ENCODE results near the gene ISCU.

ISCU gene

DNA sequence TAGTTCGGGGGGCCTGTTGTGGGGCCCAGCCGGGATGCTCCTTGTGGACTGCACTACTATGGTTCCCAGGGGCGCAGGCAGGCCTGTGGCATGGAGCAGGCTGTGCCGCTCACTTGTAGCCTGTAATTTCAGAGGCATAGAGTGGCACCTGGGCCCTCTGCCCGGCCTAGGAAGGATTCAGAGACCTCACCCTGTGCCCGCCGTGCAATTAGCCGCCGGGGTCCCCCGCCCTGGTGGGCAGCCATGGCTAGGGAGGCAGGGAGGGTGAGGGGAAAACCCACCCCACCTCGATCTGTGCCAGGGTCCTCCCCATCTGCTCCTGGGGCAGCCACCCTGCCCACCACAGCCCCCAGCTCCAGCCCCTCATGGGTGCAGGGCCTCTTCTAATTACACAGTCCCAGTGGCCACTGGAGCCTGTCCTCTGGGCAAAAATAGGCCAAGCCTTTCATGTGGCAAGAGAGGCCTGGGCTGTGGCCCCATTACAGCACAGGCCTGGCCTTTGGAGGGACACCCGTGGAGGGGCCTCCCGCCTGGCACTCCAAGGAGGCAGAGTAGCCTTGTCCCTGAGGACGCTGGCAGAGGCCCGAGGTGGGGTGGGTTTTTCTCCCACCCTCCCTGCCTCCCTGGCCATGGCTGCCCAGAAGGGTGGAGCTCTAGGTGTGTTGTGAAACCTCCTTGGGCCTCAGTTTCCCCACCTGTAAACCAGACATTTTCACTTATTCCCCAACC is 40.7 kb downstream of the ISCU start:
- DNase-seq (ENCODE audit: low read depth, low spot score): no peak
- H3K4me3 ChIP-seq (ENCODE audit: low read depth, low read length): no peak overlapping the region
- TF ChIP-seq, protein P1, sequence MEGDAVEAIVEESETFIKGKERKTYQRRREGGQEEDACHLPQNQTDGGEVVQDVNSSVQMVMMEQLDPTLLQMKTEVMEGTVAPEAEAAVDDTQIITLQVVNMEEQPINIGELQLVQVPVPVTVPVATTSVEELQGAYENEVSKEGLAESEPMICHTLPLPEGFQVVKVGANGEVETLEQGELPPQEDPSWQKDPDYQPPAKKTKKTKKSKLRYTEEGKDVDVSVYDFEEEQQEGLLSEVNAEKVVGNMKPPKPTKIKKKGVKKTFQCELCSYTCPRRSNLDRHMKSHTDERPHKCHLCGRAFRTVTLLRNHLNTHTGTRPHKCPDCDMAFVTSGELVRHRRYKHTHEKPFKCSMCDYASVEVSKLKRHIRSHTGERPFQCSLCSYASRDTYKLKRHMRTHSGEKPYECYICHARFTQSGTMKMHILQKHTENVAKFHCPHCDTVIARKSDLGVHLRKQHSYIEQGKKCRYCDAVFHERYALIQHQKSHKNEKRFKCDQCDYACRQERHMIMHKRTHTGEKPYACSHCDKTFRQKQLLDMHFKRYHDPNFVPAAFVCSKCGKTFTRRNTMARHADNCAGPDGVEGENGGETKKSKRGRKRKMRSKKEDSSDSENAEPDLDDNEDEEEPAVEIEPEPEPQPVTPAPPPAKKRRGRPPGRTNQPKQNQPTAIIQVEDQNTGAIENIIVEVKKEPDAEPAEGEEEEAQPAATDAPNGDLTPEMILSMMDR (IDR thresholded peaks at IDR 0.05; ENCODE audit: low read depth, low read length): no peak
- in situ Hi-C loops (cut with HindIII; ENCODE audit: low sequenced_read_pairs): no loop called here

DNA sequence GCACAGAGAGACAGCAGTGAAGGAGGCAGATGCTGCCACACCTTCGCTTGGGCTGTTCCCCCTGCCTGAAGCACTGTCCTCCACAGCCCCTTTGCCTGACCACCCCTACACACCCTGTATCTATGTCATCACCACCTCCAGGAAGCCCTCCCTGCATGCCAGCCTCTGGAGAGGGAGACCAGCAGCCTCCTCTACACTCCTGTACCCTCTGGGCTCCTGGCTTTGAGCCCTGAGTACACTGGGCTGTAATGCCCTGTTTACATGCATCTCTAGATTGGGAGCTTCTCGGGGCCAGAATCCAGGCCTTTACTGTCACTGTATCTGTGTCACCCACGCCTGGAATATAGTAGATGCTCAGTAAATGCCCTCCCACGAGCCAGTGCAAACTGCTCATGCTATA is 41.3 kb downstream of the ISCU start:
- in situ Hi-C loops (cut with HindIII; ENCODE audit: low sequenced_read_pairs): no loop called here
- TF ChIP-seq, protein P1 (IDR thresholded peaks at IDR 0.05; ENCODE audit: low read depth, low read length): no peak
- H3K4me3 ChIP-seq (ENCODE audit: low read depth, low read length): no peak overlapping the region
- no peak for DNase-seq (ENCODE audit: low read depth, low spot score)

DNA sequence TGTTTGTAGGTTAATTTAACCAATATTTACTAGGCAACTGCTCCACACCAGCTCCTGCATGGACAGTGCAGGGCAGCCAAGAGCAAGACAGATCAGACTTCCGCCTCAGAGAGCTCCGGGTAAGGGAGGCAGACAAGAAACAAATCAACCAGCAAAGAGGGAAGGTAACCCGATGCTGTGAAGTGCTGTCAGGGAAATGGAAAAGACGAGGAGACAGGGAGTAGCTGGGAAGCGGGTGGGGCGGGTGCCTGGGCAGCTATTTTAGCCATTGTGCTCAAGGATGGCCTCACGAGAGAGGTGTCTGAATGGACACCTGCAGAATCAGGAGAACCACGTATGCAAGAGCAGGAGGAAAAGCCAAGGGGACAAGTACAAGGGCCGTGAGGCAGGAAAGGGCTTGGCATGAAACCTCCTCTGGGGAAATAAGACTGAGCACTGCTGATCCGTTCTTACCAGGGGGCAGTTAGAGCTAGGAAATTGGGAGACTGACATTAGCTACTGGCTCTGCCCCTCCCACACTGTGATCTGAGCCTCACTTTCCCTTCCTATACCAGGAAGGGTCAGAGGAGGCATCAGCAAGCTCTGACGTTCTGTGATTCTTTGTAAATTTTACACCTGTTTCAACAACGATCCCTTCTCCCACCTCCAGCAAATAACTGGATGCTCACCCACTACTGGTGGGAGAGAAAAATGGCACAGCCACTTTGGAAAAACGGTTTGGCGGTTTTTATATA is 42.0 kb downstream of the ISCU start:
- TF ChIP-seq, protein P1 (IDR thresholded peaks at IDR 0.05; ENCODE audit: low read depth, low read length): no peak
- DNase-seq (ENCODE audit: low read depth, low spot score): no peak
- in situ Hi-C loops (cut with HindIII; ENCODE audit: low sequenced_read_pairs): no loop called here
- H3K4me3 ChIP-seq (ENCODE audit: low read depth, low read length): no peak overlapping the region

DNA sequence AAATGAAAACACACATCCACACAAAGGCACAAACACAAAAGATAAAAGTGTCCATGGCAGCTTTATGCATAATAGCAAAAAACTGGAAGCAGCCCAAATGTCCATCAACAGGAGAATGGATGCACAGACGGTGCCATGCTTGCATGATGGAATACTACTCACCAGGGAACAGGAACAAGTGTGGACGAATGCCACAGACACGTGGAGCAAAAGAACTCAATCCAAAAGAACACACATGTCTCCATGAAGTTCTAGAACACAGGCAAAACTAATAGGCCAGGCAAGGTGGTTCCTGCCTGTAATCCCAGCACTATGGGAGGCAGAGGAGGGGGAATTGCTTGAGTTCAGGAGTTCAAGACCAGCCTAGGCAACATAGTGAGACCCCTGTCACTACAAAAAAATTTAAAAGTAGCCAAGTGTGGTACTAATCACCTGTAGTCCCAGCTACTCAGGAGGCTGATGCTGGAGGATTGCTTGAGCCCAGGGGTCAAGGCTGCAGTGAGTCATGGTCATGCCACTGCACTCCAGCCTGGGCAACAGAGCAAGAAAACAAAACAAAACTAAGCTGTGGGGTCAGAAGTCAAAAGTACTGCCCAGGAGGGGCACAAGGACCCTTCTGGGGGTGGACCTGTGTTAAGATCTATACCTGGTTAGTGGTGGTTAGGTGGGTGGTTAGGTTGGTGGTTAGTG is 42.7 kb downstream of the ISCU start:
- in situ Hi-C loops (cut with HindIII; ENCODE audit: low sequenced_read_pairs): no loop called here
- TF ChIP-seq, protein P1 (IDR thresholded peaks at IDR 0.05; ENCODE audit: low read depth, low read length): no peak
- DNase-seq (ENCODE audit: low read depth, low spot score): no peak
- no peak overlapping the region for H3K4me3 ChIP-seq (ENCODE audit: low read depth, low read length)

DNA sequence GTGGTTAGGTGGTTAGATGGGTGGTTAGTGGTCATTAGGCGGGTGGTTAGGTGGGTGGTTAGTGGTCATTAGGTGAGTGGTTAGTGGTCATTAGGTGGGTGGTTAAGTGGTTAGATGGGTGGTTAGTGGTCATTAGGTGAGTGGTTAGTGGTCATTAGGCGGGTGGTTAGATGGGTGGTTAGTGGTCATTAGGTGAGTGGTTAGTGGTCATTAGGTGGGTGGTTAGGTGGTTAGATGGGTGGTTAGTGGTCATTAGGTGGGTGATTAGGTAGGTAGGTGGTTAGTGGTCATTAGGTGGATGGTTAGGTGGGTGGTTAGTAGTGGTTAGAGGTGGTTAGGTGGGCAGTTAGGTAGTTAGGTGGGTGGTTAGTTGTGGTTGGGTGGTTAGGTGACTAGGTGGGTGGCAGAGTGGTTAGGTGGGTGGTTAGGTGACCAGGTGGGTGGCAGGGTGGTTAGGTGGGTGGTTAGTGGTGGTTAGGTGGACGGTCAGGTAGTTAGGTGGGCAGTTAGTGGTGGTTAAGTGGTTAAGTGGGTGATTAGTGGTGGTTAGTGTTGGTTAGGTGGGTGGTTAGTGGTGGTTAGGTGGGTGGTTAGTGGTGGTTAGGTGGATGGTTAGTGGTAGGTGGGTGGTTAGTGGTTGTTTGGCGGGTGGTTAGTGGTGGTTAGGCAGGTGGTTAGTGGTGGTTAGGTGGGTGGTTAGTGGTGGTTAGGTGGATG is 43.5 kb downstream of the ISCU start:
- TF ChIP-seq, protein P1 (IDR thresholded peaks at IDR 0.05; ENCODE audit: low read depth, low read length): no peak
- no peak for DNase-seq (ENCODE audit: low read depth, low spot score)
- in situ Hi-C loops (cut with HindIII; ENCODE audit: low sequenced_read_pairs): no loop called here
- H3K4me3 ChIP-seq (ENCODE audit: low read depth, low read length): no peak overlapping the region

DNA sequence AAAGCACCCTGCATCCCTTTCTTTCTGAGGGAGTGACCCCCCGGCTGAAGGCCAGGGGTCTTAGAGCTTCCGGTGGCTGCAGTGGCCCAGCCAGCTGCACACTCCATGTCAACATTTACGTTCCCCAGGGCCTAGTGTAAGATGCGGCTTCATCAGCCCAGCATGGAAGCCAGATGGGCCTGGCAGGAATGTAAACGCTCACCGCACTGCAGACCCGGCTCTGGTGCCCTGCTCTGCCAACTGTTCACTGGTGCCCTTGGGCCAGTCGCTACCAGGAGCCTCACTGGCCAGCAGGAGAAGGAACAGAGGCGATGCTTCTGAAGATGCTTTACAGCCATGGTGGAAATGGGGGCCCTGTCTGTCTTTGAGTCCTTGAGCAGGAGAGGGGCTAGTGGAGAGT is 44.1 kb downstream of the ISCU start:
- no peak overlapping the region for H3K4me3 ChIP-seq (ENCODE audit: low read depth, low read length)
- DNase-seq (ENCODE audit: low read depth, low spot score): no peak
- TF ChIP-seq, protein P1 (IDR thresholded peaks at IDR 0.05; ENCODE audit: low read depth, low read length): no peak
- in situ Hi-C loops (cut with HindIII; ENCODE audit: low sequenced_read_pairs): no loop called here
